Gastroesophageal sphincter (tissue), 4 donors: ENCODE results near the gene PTPRC. TPM values are rescaled to one million over a fixed set of nuclear protein-coding genes. Genes with fewer than 3 reads are reported as not detected.

ENCODE experiments used
- ATAC-seq: fragments of 150-250 bp; one replicate; pipeline ENCODE4 v1.9.1; 2016; ENCODE audit warnings: mild to moderate bottlenecking, moderate library complexity
- H3K27ac ChIP-seq, 4 donors: fragments of 200-600 bp; sonication (generic) in 3 of 4; 1 replicate in 3 of 4; 2 replicates in 1 of 4; pipeline ENCODE4 v1.5.1; 2016 to 2019
- H3K27me3 ChIP-seq: fragments of 200-600 bp; sonication (generic); one replicate; pipeline ENCODE4 v1.5.1; 2019
- H3K36me3 ChIP-seq, 2 donors: fragments of 200-600 bp; sonication (generic); one replicate each; pipeline ENCODE4 v1.5.1; 2019; ENCODE audit warnings: control low read depth in 1 of 2
- H3K4me1 ChIP-seq, 3 donors: fragments of 200-600 bp; sonication (generic); 1 replicate in 2 of 3; 2 replicates in 1 of 3; pipeline ENCODE4 v1.5.1; 2016 to 2019; ENCODE audit warnings: control low read depth in 2 of 3
- H3K4me3 ChIP-seq, 2 donors: fragments of 200-600 bp; sonication (generic); one replicate each; pipeline ENCODE4 v1.5.1; 2019; ENCODE audit warnings: mild to moderate bottlenecking in 1 of 2, moderate library complexity in 1 of 2
- H3K9me3 ChIP-seq, 3 donors: fragments of 200-600 bp; sonication (generic); one replicate each; pipeline ENCODE4 v1.5.1; 2017 to 2019; ENCODE audit warnings: control low read depth in 2 of 3
- CTCF ChIP-seq, 4 experiments: fragments of 200-600 bp in 2 of 4; fragments of 450-650 bp in 2 of 4; sonication (generic) in 1 of 4; IDR thresholded peaks; one replicate each; pipeline ENCODE4 v1.5.1; 2017 to 2019; ENCODE audit warnings: antibody characterized with exemption in 4 of 4, mild to moderate bottlenecking in 2 of 4, moderate library complexity in 2 of 4
- EP300 ChIP-seq: sonication (generic); formaldehyde crosslinking; IDR thresholded peaks from one replicate; pipeline ENCODE4 v1.6.1; 2017; ENCODE audit warnings: antibody characterized with exemption, mild to moderate bottlenecking
- POLR2A ChIP-seq, 2 donors: fragments of 450-650 bp; IDR thresholded peaks; one replicate each; pipeline ENCODE4 v1.6.1; 2017; ENCODE audit warnings: antibody characterized with exemption in 2 of 2, mild to moderate bottlenecking in 2 of 2, moderate library complexity in 1 of 2
- POLR2AphosphoS5 ChIP-seq: sonication (generic); formaldehyde crosslinking; IDR thresholded peaks from one replicate; pipeline ENCODE4 v1.6.1; 2017; ENCODE audit warnings: antibody characterized with exemption
- WGBS, 2 donors: methylation state at CpG; one replicate each; pipeline ENCODE4 v1.1.5; 2018; ENCODE audit warnings: low coverage in 1 of 2; 5-methylcytosine and 5-hydroxymethylcytosine counted together
- total RNA-seq, 4 donors: library from RNA; depleted of rRNA; stranded (reverse); fragments of >200 nt; gene quantifications; one replicate each; pipeline ENCODE4 v1.1.0, GENCODE V29; 2016

Gene PTPRC
- total RNA-seq, 4 donors from 2014 or later = 5.0 to 31.9 (median 12.9) TPM

- H3K27me3 ChIP-seq = no peaks in the 10 kb centered on the region
- no peaks in the 10 kb centered on the region for H3K9me3 ChIP-seq
- H3K27ac ChIP-seq = no peak overlapping the region
- no peak for ATAC-seq
- no peak overlapping the region for H3K4me3 ChIP-seq
- no peak for TF ChIP-seq CTCF (IDR thresholded peaks at IDR 0.05)
- no peak for TF ChIP-seq POLR2A (IDR thresholded peaks at IDR 0.05)
- TF ChIP-seq POLR2AphosphoS5 = no peak
- no peak for TF ChIP-seq EP300
- 77 to 88% methylated on average over 2 to 4 of the region's 4 CpGs for WGBS, 2 donors
- H3K4me1 ChIP-seq = no peaks in the 10 kb centered on the region
- H3K36me3 ChIP-seq = no peaks in the 10 kb centered on the region
Measured at GRCh38 chr1:198605406-198605805, 33.4 kb upstream of the PTPRC start.

- 66 to 83% methylated on average over 3 of the region's 3 CpGs for WGBS, 2 donors
- no peak for ATAC-seq
Measured at GRCh38 chr1:198606020-198606438, 32.8 kb upstream of the PTPRC start.

GRCh38 chr1:198607714-198608113 is 31.1 kb upstream of the PTPRC start:
- Histone ChIP-seq H3K9me3 (no peaks in the 10 kb centered on the region), H3K4me3 (no peak overlapping the region), H3K4me1 (no peaks in the 10 kb centered on the region), H3K36me3 (no peaks in the 10 kb centered on the region), H3K27ac (no peak overlapping the region), H3K27me3 (no peaks in the 10 kb centered on the region)
- 68 to 100% methylated on average over 2 of the region's 2 CpGs for WGBS, 2 donors
- TF ChIP-seq EP300 = no peak
- TF ChIP-seq POLR2A (IDR thresholded peaks at IDR 0.05) = no peak
- no peak for TF ChIP-seq POLR2AphosphoS5
- TF ChIP-seq CTCF (IDR thresholded peaks at IDR 0.05) = no peak
- no peak for ATAC-seq

More at GRCh38 chr1:198606020-198606438, 32.8 kb upstream of the PTPRC start:
- no peaks in the 10 kb centered on the region for H3K9me3 ChIP-seq
- H3K4me1 ChIP-seq = no peaks in the 10 kb centered on the region
- H3K4me3 ChIP-seq = no peak overlapping the region
- TF ChIP-seq POLR2AphosphoS5 = no peak
- no peak for TF ChIP-seq CTCF (IDR thresholded peaks at IDR 0.05)
- H3K27ac ChIP-seq = no peak overlapping the region
- H3K36me3 ChIP-seq = no peaks in the 10 kb centered on the region
- no peaks in the 10 kb centered on the region for H3K27me3 ChIP-seq

- Histone ChIP-seq H3K9me3 (no peaks in the 10 kb centered on the region), H3K4me3 (no peak overlapping the region), H3K36me3 (no peaks in the 10 kb centered on the region), H3K27ac (no peak overlapping the region), H3K27me3 (no peaks in the 10 kb centered on the region), H3K4me1 (no peaks in the 10 kb centered on the region)
- WGBS, 2 donors = 22 to 30% methylated on average over 1 of the region's 1 CpG
- ATAC-seq = no peak
- TF ChIP-seq EP300 (no peak), POLR2A (IDR thresholded peaks at IDR 0.05) (no peak), CTCF (IDR thresholded peaks at IDR 0.05) (no peak), POLR2AphosphoS5 (no peak)
Measured at GRCh38 chr1:198610362-198610761, 28.5 kb upstream of the PTPRC start.

- TF ChIP-seq EP300 (no peak), CTCF (IDR thresholded peaks at IDR 0.05) (no peak), POLR2A (IDR thresholded peaks at IDR 0.05) (no peak), POLR2AphosphoS5 (no peak)
- no peaks in the 10 kb centered on the region for H3K27me3 ChIP-seq
- no peak overlapping the region for H3K27ac ChIP-seq
- no peak overlapping the region for H3K4me3 ChIP-seq
- 54 to 82% methylated on average over 5 of the region's 5 CpGs for WGBS, 2 donors
- ATAC-seq = no peak
- no peaks in the 10 kb centered on the region for H3K36me3 ChIP-seq
- H3K9me3 ChIP-seq = no peaks in the 10 kb centered on the region
- no peaks in the 10 kb centered on the region for H3K4me1 ChIP-seq
Measured at GRCh38 chr1:198611219-198611618, 27.6 kb upstream of the PTPRC start.
